ENCODE data around the gene GAA. TPM values are rescaled to one million over a fixed set of nuclear protein-coding genes. Genes with fewer than 3 reads are reported as not detected.

The GAA gene
- total and polyA plus RNA-seq, 2 donors (not counting 1 experiment from before 2014, with no cell fraction given) = 32.3 to 39.4 TPM

GRCh38 chr17:80102664-80103448 is 1.5 kb downstream of the GAA start:
- Histone ChIP-seq H2AFZ (ENCODE audit: insufficient read depth, low read depth, low read length, poor library complexity, severe bottlenecking) (no peak overlapping the region), H3K4me2 (replicated peaks; ENCODE audit: low read depth, low read length, poor library complexity, severe bottlenecking) (peak overlapping the region; percentile 95), H3K4me3 (ENCODE audit: control extremely low read depth in 1 of 5, extremely low read depth in 1 of 5, insufficient read depth in 1 of 5, low read depth in 2 of 5, low read length in 4 of 5) (no peak overlapping the region), H3K9me3 (ENCODE audit: control extremely low read depth in 1 of 3, control insufficient read depth in 2 of 3, insufficient read depth in 1 of 3, low read length in 2 of 3) (no peaks in the 10 kb centered on the region), H3K27me3 (replicated peaks in 1 of 4; ENCODE audit: control extremely low read depth in 1 of 4, control insufficient read depth in 3 of 4, insufficient read depth in 4 of 4, low read length in 3 of 4) (peaks cover 0 to 3% (median 0%) of the 10 kb centered on the region in 4 experiments), H3K4me1 (ENCODE audit: control insufficient read depth in 2 of 2, insufficient read depth in 2 of 2, low read length in 2 of 2) (peaks cover 14 to 22% of the 10 kb centered on the region in 2 donors), H3K79me2 (ENCODE audit: control insufficient read depth, insufficient read depth, low read length) (no peaks in the 10 kb centered on the region), H4K20me1 (ENCODE audit: control insufficient read depth, insufficient read depth, low read length, poor library complexity, severe bottlenecking) (no peaks in the 10 kb centered on the region), H3K9ac (ENCODE audit: low read length) (no peak overlapping the region), H3K27ac (ENCODE audit: low read length in 2 of 2) (no peak overlapping the region), H3K36me3 (replicated peaks in 1 of 2; ENCODE audit: control extremely low read depth in 1 of 2, control insufficient read depth in 1 of 2, extremely low read depth in 1 of 2, insufficient read depth in 2 of 2, low read length in 1 of 2) (no peaks in the 10 kb centered on the region)
- 90% methylated on average over 11 of the region's 15 CpGs for whole genome bisulfite sequencing (ENCODE audit: insufficient coverage)
- ChIA-PET POLR2A (no interaction called here), CTCF (no interaction called here)
- DNase-seq (no peak), ATAC-seq (ENCODE audit: low read depth) (no peak)
- no peaks in the 10 kb centered on the region for H3K9me3 Mint-ChIP-seq (ENCODE audit: insufficient read depth)
- H3K4me3 Mint-ChIP-seq = peak overlapping the region; percentile 90
- peak overlapping the region; percentile 91 for H3K27ac Mint-ChIP-seq
- intact Hi-C loops (cut with micrococcal nuclease) = loop anchor here (5.0 kb wide), 1 partner anchor 96 kb away; no protein-coding TSS in a partner anchor
- TF ChIP-seq CTCF (IDR thresholded peaks at IDR 0.05) = no peak
- TF ChIP-seq EZH2 (IDR thresholded peaks at IDR 0.05; ENCODE audit: borderline replicate concordance, insufficient read depth, low read depth, low read length, poor library complexity, severe bottlenecking) = no peak
- peaks cover 24% of the 10 kb centered on the region for H3K4me1 Mint-ChIP-seq
- no peaks in the 10 kb centered on the region for H3K27me3 Mint-ChIP-seq

Data from B cell (primary cell).